A673 (cell line): ENCODE results near the gene NFASC.

Source experiments
- CTCF ChIP-seq: fragments of 300-800, 200-600 bp; sonication (generic); conservative IDR thresholded peaks from 2 replicates; pipeline ENCODE4 v1.5.1; 2017; ENCODE audit warnings: low read depth, mild to moderate bottlenecking, antibody characterized with exemption, low read length, moderate library complexity, mixed read lengths
- EZH2 ChIP-seq: fragments of 200-600 bp; sonication (generic); IDR thresholded peaks from 2 replicates; pipeline ENCODE4 v1.6.1; 2017; ENCODE audit warnings: borderline replicate concordance, low read depth, mild to moderate bottlenecking, mixed read lengths, antibody characterized with exemption, low read length; ENCODE audit not compliant: poor library complexity, severe bottlenecking

- TF ChIP-seq CTCF (no peak), EZH2 (no peak)
Observed at GRCh38 chr1:204835737-204836136, 34.9 kb upstream of the NFASC start.
